SJSA1 (cell line): Measurements from ENCODE around the gene PSENEN. TPM values are rescaled to one million over a fixed set of nuclear protein-coding genes. Genes with fewer than 3 reads are reported as not detected.

ENCODE experiments used
- DNase-seq, 2 experiments: peaks; one replicate each; pipeline ENCODE4 v3.0.0-alpha.2; 2015 to 2020; ENCODE audit warnings: low spot score in 2 of 2, low read depth in 1 of 2
- H3K27ac ChIP-seq: fragments of 250-450 bp; sonication (Bioruptor Pico); 2 replicates; pipeline ENCODE4 v1.5.1; 2020; ENCODE audit warnings: mild to moderate bottlenecking, moderate library complexity
- H3K27me3 ChIP-seq: fragments of 250-450 bp; sonication (Bioruptor Pico); replicated peaks from 2 replicates; pipeline ENCODE4 v1.5.1; 2020; ENCODE audit warnings: mild to moderate bottlenecking, moderate library complexity
- H3K36me3 ChIP-seq: fragments of 250-450 bp; sonication (Bioruptor Pico); 2 replicates; pipeline ENCODE4 v1.5.1; 2020; ENCODE audit warnings: mild to moderate bottlenecking
- H3K4me1 ChIP-seq: fragments of 250-450 bp; sonication (Bioruptor Pico); replicated peaks from 2 replicates; pipeline ENCODE4 v1.6.1; 2021; ENCODE audit warnings: mild to moderate bottlenecking
- H3K4me3 ChIP-seq: fragments of 250-450 bp; sonication (Bioruptor Pico); 2 replicates; pipeline ENCODE4 v1.5.1; 2020; ENCODE audit warnings: mild to moderate bottlenecking
- H3K9me3 ChIP-seq: fragments of 250-450 bp; sonication (Bioruptor Pico); replicated peaks from 2 replicates; pipeline ENCODE4 v1.5.1; 2020; ENCODE audit warnings: mild to moderate bottlenecking
- total RNA-seq: library from RNA; depleted of rRNA; stranded (reverse); fragments of >200 nt; shearing (Covaris generic); gene quantifications from 2 replicates; pipeline ENCODE4 v1.2.3, GENCODE V29; 2014

PSENEN gene
- total RNA-seq, 1 experiment from 2014 or later = 28.7 TPM

GRCh38 chr19:35773020-35773806 lies 27.8 kb downstream of the PSENEN start:
- Histone ChIP-seq H3K4me1 (peaks cover 13% of the 10 kb centered on the region), H3K27ac (no peak overlapping the region), H3K36me3 (peaks cover 16% of the 10 kb centered on the region), H3K9me3 (no peaks in the 10 kb centered on the region), H3K4me3 (no peak overlapping the region), H3K27me3 (no peaks in the 10 kb centered on the region)
- DNase-seq = no peak

- Histone ChIP-seq H3K27ac (no peak overlapping the region), H3K27me3 (no peaks in the 10 kb centered on the region), H3K4me1 (peaks cover 13% of the 10 kb centered on the region), H3K4me3 (no peak overlapping the region; the same call in 1 of the 2 replicates), H3K36me3 (peaks cover 28% of the 10 kb centered on the region), H3K9me3 (no peaks in the 10 kb centered on the region)
- no peak for DNase-seq
These were observed 29.0 kb downstream of the PSENEN start for GRCh38 chr19:35774274-35775045.

- no peak overlapping the region for H3K27ac ChIP-seq
- H3K4me1 ChIP-seq = peaks cover 13% of the 10 kb centered on the region
- DNase-seq = no peak
- peaks cover 32% of the 10 kb centered on the region for H3K36me3 ChIP-seq
- no peaks in the 10 kb centered on the region for H3K9me3 ChIP-seq
- H3K4me3 ChIP-seq = peak overlapping the region; percentile 65
- no peaks in the 10 kb centered on the region for H3K27me3 ChIP-seq
These were observed 29.5 kb downstream of the PSENEN start for GRCh38 chr19:35775046-35775297.

GRCh38 chr19:35775298-35776101 lies 30.0 kb downstream of the PSENEN start, which contains the start of gene ARHGAP33:
TSS of gene ARHGAP33 (plus strand) at chr19:35775564. CDS start at chr19:35775659, 95 bp downstream.
- Histone ChIP-seq H3K4me3 (peak within 1 kb of the TSS; percentile 65), H3K27ac (peak within 1 kb of the TSS; percentile 70), H3K4me1 (peaks cover 13% of the 10 kb centered on the region), H3K27me3 (no peaks in the 10 kb centered on the region), H3K9me3 (no peaks in the 10 kb centered on the region), H3K36me3 (peaks cover 36% of the 10 kb centered on the region)
- peak; percentile 95 to 99 for DNase-seq

GRCh38 chr19:35776102-35776788 lies 30.8 kb downstream of the PSENEN start:
- Histone ChIP-seq H3K36me3 (peaks cover 38% of the 10 kb centered on the region), H3K27me3 (no peaks in the 10 kb centered on the region), H3K4me3 (peak overlapping the region; percentile 65), H3K27ac (no peak overlapping the region), H3K9me3 (no peaks in the 10 kb centered on the region), H3K4me1 (peaks cover 13% of the 10 kb centered on the region)
- DNase-seq = no peak

GRCh38 chr19:35777086-35777841 lies 31.8 kb downstream of the PSENEN start:
- DNase-seq = no peak
- Histone ChIP-seq H3K9me3 (no peaks in the 10 kb centered on the region), H3K4me3 (no peak overlapping the region), H3K4me1 (peaks cover 13% of the 10 kb centered on the region), H3K36me3 (peaks cover 47% of the 10 kb centered on the region), H3K27me3 (no peaks in the 10 kb centered on the region), H3K27ac (no peak overlapping the region)

- Histone ChIP-seq H3K27ac (no peak overlapping the region), H3K9me3 (no peaks in the 10 kb centered on the region), H3K4me1 (peaks cover 13% of the 10 kb centered on the region), H3K4me3 (no peak overlapping the region), H3K36me3 (peaks cover 54% of the 10 kb centered on the region), H3K27me3 (no peaks in the 10 kb centered on the region)
- DNase-seq = no peak
These were observed 32.5 kb downstream of the PSENEN start for GRCh38 chr19:35777961-35778360.

GRCh38 chr19:35779033-35779432 lies 33.6 kb downstream of the PSENEN start:
- H3K9me3 ChIP-seq = no peaks in the 10 kb centered on the region
- H3K4me1 ChIP-seq = peaks cover 13% of the 10 kb centered on the region
- peaks cover 61% of the 10 kb centered on the region for H3K36me3 ChIP-seq
- no peak overlapping the region for H3K4me3 ChIP-seq
- no peak overlapping the region for H3K27ac ChIP-seq
- no peak for DNase-seq
- no peaks in the 10 kb centered on the region for H3K27me3 ChIP-seq

- peaks cover 13% of the 10 kb centered on the region for H3K4me1 ChIP-seq
- DNase-seq = peak in 1 of 2 experiments; percentile 41
- no peak overlapping the region for H3K4me3 ChIP-seq
- H3K36me3 ChIP-seq = peaks cover 65% of the 10 kb centered on the region
- H3K9me3 ChIP-seq = no peaks in the 10 kb centered on the region
- no peaks in the 10 kb centered on the region for H3K27me3 ChIP-seq
- no peak overlapping the region for H3K27ac ChIP-seq
These were observed 34.6 kb downstream of the PSENEN start for GRCh38 chr19:35780058-35780457.

GRCh38 chr19:35780717-35781116 lies 35.3 kb downstream of the PSENEN start:
- no peaks in the 10 kb centered on the region for H3K9me3 ChIP-seq
- H3K27ac ChIP-seq = no peak overlapping the region
- H3K4me1 ChIP-seq = peaks cover 13% of the 10 kb centered on the region
- peaks cover 69% of the 10 kb centered on the region for H3K36me3 ChIP-seq
- no peak overlapping the region for H3K4me3 ChIP-seq
- H3K27me3 ChIP-seq = no peaks in the 10 kb centered on the region
- DNase-seq = no peak

- Histone ChIP-seq H3K27ac (no peak overlapping the region), H3K4me3 (no peak overlapping the region), H3K9me3 (no peaks in the 10 kb centered on the region), H3K4me1 (peaks cover 7% of the 10 kb centered on the region), H3K27me3 (no peaks in the 10 kb centered on the region), H3K36me3 (peaks cover 69% of the 10 kb centered on the region)
- no peak for DNase-seq
These were observed 36.2 kb downstream of the PSENEN start for GRCh38 chr19:35781650-35782049.

GRCh38 chr19:35782589-35782988 lies 37.1 kb downstream of the PSENEN start:
- H3K4me1 ChIP-seq = no peaks in the 10 kb centered on the region
- H3K4me3 ChIP-seq = no peak overlapping the region
- peak in 1 of 2 experiments; percentile 40 for DNase-seq
- H3K9me3 ChIP-seq = no peaks in the 10 kb centered on the region
- H3K27me3 ChIP-seq = no peaks in the 10 kb centered on the region
- no peak overlapping the region for H3K27ac ChIP-seq
- H3K36me3 ChIP-seq = peaks cover 65% of the 10 kb centered on the region
